Liver (tissue), 9 donors: ENCODE results near the gene SMS. TPM values are rescaled to one million over a fixed set of nuclear protein-coding genes. Genes with fewer than 3 reads are reported as not detected.

Source experiments
- DNase-seq: peaks from one replicate; pipeline ENCODE4 v3.0.0-alpha.2; 2017; ENCODE audit warnings: low spot score
- H3K27ac ChIP-seq, 2 donors: one replicate each; pipeline ENCODE4 v1.7.0; 2013; ENCODE audit warnings: inconsistent platforms in 2 of 2, low read length in 2 of 2, control low read depth in 1 of 2, low read depth in 1 of 2, mild to moderate bottlenecking in 1 of 2
- H3K27me3 ChIP-seq, 4 donors: one replicate each; pipeline versions ENCODE4 v1.6.1 to v1.7.0; 2013; ENCODE audit warnings: low read length in 3 of 4, inconsistent platforms in 1 of 4, mild to moderate bottlenecking in 1 of 4, moderate library complexity in 1 of 4; ENCODE audit not compliant: control insufficient read depth in 4 of 4, insufficient read depth in 4 of 4
- H3K36me3 ChIP-seq, 4 donors: one replicate each; pipeline versions ENCODE4 v1.6.1 to v1.7.0; 2013; ENCODE audit warnings: low read length in 3 of 4, mild to moderate bottlenecking in 3 of 4, low read depth in 1 of 4, moderate library complexity in 1 of 4; ENCODE audit not compliant: control insufficient read depth in 4 of 4, insufficient read depth in 3 of 4
- H3K4me1 ChIP-seq, 4 donors: one replicate each; pipeline versions ENCODE4 v1.6.1 to v1.7.0; 2013; ENCODE audit warnings: low read length in 3 of 4, mild to moderate bottlenecking in 3 of 4, moderate library complexity in 1 of 4; ENCODE audit not compliant: control insufficient read depth in 4 of 4, insufficient read depth in 4 of 4
- H3K4me3 ChIP-seq, 3 donors: one replicate each; pipeline versions ENCODE4 v1.6.1 to v1.7.0; 2013; ENCODE audit warnings: low read length in 3 of 3, control low read depth in 1 of 3, low read depth in 1 of 3, mild to moderate bottlenecking in 1 of 3
- H3K9ac ChIP-seq, 2 donors: one replicate each; pipeline ENCODE4 v1.7.0; 2013; ENCODE audit warnings: low read length in 2 of 2, mild to moderate bottlenecking in 2 of 2, moderate library complexity in 2 of 2, control low read depth in 1 of 2, low read depth in 1 of 2
- H3K9me3 ChIP-seq, 4 donors: one replicate each; pipeline versions ENCODE4 v1.6.1 to v1.7.0; 2013; ENCODE audit warnings: low read length in 3 of 4; ENCODE audit not compliant: control insufficient read depth in 4 of 4
- CTCF ChIP-seq: fragments of 150-350 bp; IDR thresholded peaks from 2 replicates; pipeline ENCODE4 v1.5.1; 2017; ENCODE audit warnings: improper control_type of control experiment, low read depth, low read length; ENCODE audit not compliant: missing input control
- EGR1 ChIP-seq, 2 donors: IDR thresholded peaks; 2 replicates each; pipeline ENCODE4 v1.6.1; 2016 to 2018; ENCODE audit warnings: antibody characterized with exemption in 2 of 2, low read depth in 2 of 2
- FOXA1 ChIP-seq: IDR thresholded peaks from 2 replicates; pipeline ENCODE4 v1.6.1; 2016; ENCODE audit warnings: antibody characterized with exemption
- FOXA2 ChIP-seq: IDR thresholded peaks from 2 replicates; pipeline ENCODE4 v1.6.1; 2016; ENCODE audit warnings: antibody characterized with exemption
- GABPA ChIP-seq, 2 donors: IDR thresholded peaks in 1 of 2; conservative IDR thresholded peaks in 1 of 2; 2 replicates each; pipeline ENCODE4 v1.6.1; 2016; ENCODE audit warnings: antibody characterized with exemption in 2 of 2, mild to moderate bottlenecking in 1 of 2, moderate library complexity in 1 of 2
- HNF4A ChIP-seq, 2 donors: conservative IDR thresholded peaks; 2 replicates each; pipeline ENCODE4 v1.6.1; 2016; ENCODE audit warnings: antibody characterized with exemption in 2 of 2, mild to moderate bottlenecking in 2 of 2
- HNF4G ChIP-seq: IDR thresholded peaks from 2 replicates; pipeline ENCODE4 v1.6.1; 2016; ENCODE audit warnings: antibody characterized with exemption
- JUND ChIP-seq, 2 donors: IDR thresholded peaks; 2 replicates each; pipeline ENCODE4 v1.6.1; 2016; ENCODE audit warnings: antibody characterized with exemption in 2 of 2
- MAX ChIP-seq: IDR thresholded peaks from 2 replicates; pipeline ENCODE4 v1.6.1; 2016; ENCODE audit warnings: antibody characterized with exemption
- NR2F2 ChIP-seq: IDR thresholded peaks from 2 replicates; pipeline ENCODE4 v1.6.1; 2016; ENCODE audit warnings: antibody characterized with exemption
- RAD21 ChIP-seq, 2 donors: IDR thresholded peaks; 2 replicates each; pipeline ENCODE4 v1.6.1; 2016; ENCODE audit warnings: antibody characterized with exemption in 2 of 2, mild to moderate bottlenecking in 2 of 2
- RXRA ChIP-seq, 2 donors: IDR thresholded peaks; 2 replicates each; pipeline ENCODE4 v1.6.1; 2017 to 2018; ENCODE audit warnings: antibody characterized with exemption in 2 of 2, mild to moderate bottlenecking in 1 of 2
- SP1 ChIP-seq: IDR thresholded peaks from 2 replicates; pipeline ENCODE4 v1.6.1; 2018; ENCODE audit warnings: antibody characterized with exemption, mild to moderate bottlenecking
- TAF1 ChIP-seq: conservative IDR thresholded peaks from 2 replicates; pipeline ENCODE4 v1.6.1; 2016; ENCODE audit warnings: antibody characterized with exemption, mild to moderate bottlenecking
- YY1 ChIP-seq: IDR thresholded peaks from 2 replicates; pipeline ENCODE4 v1.6.1; 2016; ENCODE audit warnings: antibody characterized with exemption, mild to moderate bottlenecking
- WGBS: extraction: QIAGEN DNeasy Blood & Tissue Kit; methylation state at CpG from one replicate; pipeline ENCODE4 v1.1.7; 2013; 5-methylcytosine and 5-hydroxymethylcytosine counted together
- polyA plus RNA-seq, 2 donors: library from polyadenylated mRNA; stranded (reverse) in 1 of 2; unstranded in 1 of 2; fragments of 200-250 nt in 1 of 2; fragments of >200 nt in 1 of 2; fragmentation: Nextera tagmentation in 1 of 2; extraction: Ambion mirVana in 1 of 2; gene quantifications; one replicate each; pipeline versions ENCODE4 v1.2.1 to v1.2.3, GENCODE V29; 2013 to 2015
- total RNA-seq, 2 donors: library from RNA; depleted of rRNA; stranded (reverse); fragments of >200 nt; gene quantifications; one replicate each; pipeline ENCODE4 v1.2.3, GENCODE V29; 2014
- TF ChIP-seq, protein P1 (sequence below): IDR thresholded peaks from 2 replicates; pipeline ENCODE4 v1.6.1; 2016; ENCODE audit warnings: antibody characterized with exemption
- TF ChIP-seq, protein P2 (sequence below): IDR thresholded peaks from 2 replicates; pipeline ENCODE4 v1.6.1; 2016; ENCODE audit warnings: antibody characterized with exemption, mild to moderate bottlenecking
- TF ChIP-seq, protein P3 (sequence below): IDR thresholded peaks from 2 replicates; pipeline ENCODE4 v1.6.1; 2016; ENCODE audit warnings: antibody characterized with exemption
- donor health status: healthy.
- donor health status: healthy.
- donor health status: healthy.
- donor health status: healthy.
- donor health status: healthy.

SMS gene
- total and polyA plus RNA-seq, 4 donors: 13.9 to 41.0 (median 17.8) TPM

DNA sequence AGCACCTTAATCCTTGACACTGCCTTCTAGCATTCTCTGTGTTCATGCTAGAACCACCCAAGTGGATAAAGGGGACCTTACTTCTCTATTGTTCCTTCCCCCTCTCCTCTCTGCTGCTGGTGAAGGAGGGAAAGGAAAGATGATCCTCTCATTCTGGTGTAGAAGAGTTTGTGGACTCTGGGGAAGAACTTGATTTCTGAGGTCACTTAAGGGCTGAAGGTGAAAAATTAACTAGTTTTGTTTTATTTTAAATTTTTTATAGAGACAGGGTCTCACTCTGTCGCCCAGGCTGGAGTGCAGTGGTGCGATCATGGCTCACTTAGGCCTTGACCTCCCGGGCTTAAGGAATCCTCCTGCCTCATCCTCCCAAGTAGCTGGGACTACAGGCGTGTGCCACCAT lies 29.8 kb downstream of the SMS start:
- H3K9ac ChIP-seq: no peak overlapping the region
- H3K36me3 ChIP-seq: peaks cover 0 to 5% (median 0%) of the 10 kb centered on the region in 4 donors
- no peak for DNase-seq
- H3K27ac ChIP-seq: no peak overlapping the region
- peaks cover 0 to 2% (median 0%) of the 10 kb centered on the region in 4 donors for H3K27me3 ChIP-seq
- 98% methylated on average over 4 of the region's 4 CpGs for WGBS
- no peaks in the 10 kb centered on the region for H3K9me3 ChIP-seq
- H3K4me3 ChIP-seq: no peak overlapping the region
- H3K4me1 ChIP-seq: peaks cover 0 to 3% (median 1%) of the 10 kb centered on the region in 4 donors
- no peak for TF ChIP-seq YY1
- TF ChIP-seq FOXA2: no peak
- TF ChIP-seq TAF1: no peak
- TF ChIP-seq EGR1 (IDR thresholded peaks at IDR 0.05; ENCODE audit: low read depth in 2 of 2): no peak
- TF ChIP-seq, protein P1, sequence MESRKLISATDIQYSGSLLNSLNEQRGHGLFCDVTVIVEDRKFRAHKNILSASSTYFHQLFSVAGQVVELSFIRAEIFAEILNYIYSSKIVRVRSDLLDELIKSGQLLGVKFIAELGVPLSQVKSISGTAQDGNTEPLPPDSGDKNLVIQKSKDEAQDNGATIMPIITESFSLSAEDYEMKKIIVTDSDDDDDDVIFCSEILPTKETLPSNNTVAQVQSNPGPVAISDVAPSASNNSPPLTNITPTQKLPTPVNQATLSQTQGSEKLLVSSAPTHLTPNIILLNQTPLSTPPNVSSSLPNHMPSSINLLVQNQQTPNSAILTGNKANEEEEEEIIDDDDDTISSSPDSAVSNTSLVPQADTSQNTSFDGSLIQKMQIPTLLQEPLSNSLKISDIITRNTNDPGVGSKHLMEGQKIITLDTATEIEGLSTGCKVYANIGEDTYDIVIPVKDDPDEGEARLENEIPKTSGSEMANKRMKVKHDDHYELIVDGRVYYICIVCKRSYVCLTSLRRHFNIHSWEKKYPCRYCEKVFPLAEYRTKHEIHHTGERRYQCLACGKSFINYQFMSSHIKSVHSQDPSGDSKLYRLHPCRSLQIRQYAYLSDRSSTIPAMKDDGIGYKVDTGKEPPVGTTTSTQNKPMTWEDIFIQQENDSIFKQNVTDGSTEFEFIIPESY: no peak
- TF ChIP-seq, protein P2, sequence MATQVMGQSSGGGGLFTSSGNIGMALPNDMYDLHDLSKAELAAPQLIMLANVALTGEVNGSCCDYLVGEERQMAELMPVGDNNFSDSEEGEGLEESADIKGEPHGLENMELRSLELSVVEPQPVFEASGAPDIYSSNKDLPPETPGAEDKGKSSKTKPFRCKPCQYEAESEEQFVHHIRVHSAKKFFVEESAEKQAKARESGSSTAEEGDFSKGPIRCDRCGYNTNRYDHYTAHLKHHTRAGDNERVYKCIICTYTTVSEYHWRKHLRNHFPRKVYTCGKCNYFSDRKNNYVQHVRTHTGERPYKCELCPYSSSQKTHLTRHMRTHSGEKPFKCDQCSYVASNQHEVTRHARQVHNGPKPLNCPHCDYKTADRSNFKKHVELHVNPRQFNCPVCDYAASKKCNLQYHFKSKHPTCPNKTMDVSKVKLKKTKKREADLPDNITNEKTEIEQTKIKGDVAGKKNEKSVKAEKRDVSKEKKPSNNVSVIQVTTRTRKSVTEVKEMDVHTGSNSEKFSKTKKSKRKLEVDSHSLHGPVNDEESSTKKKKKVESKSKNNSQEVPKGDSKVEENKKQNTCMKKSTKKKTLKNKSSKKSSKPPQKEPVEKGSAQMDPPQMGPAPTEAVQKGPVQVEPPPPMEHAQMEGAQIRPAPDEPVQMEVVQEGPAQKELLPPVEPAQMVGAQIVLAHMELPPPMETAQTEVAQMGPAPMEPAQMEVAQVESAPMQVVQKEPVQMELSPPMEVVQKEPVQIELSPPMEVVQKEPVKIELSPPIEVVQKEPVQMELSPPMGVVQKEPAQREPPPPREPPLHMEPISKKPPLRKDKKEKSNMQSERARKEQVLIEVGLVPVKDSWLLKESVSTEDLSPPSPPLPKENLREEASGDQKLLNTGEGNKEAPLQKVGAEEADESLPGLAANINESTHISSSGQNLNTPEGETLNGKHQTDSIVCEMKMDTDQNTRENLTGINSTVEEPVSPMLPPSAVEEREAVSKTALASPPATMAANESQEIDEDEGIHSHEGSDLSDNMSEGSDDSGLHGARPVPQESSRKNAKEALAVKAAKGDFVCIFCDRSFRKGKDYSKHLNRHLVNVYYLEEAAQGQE: no peak
- no peak for TF ChIP-seq HNF4G
- no peak for TF ChIP-seq SP1
- TF ChIP-seq RXRA (IDR thresholded peaks at IDR 0.05): no peak
- TF ChIP-seq FOXA1: no peak
- TF ChIP-seq HNF4A (conservative IDR thresholded peaks at IDR 0.05): no peak
- no peak for TF ChIP-seq NR2F2
- no peak for TF ChIP-seq MAX
- no peak for TF ChIP-seq JUND (IDR thresholded peaks at IDR 0.05)
- no peak for TF ChIP-seq RAD21 (IDR thresholded peaks at IDR 0.05)
- no peak for TF ChIP-seq CTCF
- TF ChIP-seq GABPA (IDR thresholded peaks at IDR 0.05 in 1 of 2, conservative IDR thresholded peaks at IDR 0.05 in 1 of 2): no peak

GRCh38 chrX:21972046-21972445 lies 31.5 kb downstream of the SMS start:
- H3K27ac ChIP-seq: no peak overlapping the region
- DNase-seq: no peak
- H3K27me3 ChIP-seq: peaks cover 0 to 2% (median 0%) of the 10 kb centered on the region in 4 donors
- H3K36me3 ChIP-seq: peaks cover 0 to 5% (median 0%) of the 10 kb centered on the region in 4 donors
- H3K4me3 ChIP-seq: no peak overlapping the region
- H3K9me3 ChIP-seq: no peaks in the 10 kb centered on the region
- 77% methylated on average over 5 of the region's 5 CpGs for WGBS
- H3K4me1 ChIP-seq: peaks cover 0 to 3% (median 1%) of the 10 kb centered on the region in 4 donors
- TF ChIP-seq CTCF: no peak
- TF ChIP-seq EGR1 (IDR thresholded peaks at IDR 0.05; ENCODE audit: low read depth in 2 of 2): no peak
- no peak for TF ChIP-seq MAX
- no peak for TF ChIP-seq FOXA2
- TF ChIP-seq RAD21 (IDR thresholded peaks at IDR 0.05): no peak
- no peak for TF ChIP-seq JUND (IDR thresholded peaks at IDR 0.05)
- TF ChIP-seq, protein P3, sequence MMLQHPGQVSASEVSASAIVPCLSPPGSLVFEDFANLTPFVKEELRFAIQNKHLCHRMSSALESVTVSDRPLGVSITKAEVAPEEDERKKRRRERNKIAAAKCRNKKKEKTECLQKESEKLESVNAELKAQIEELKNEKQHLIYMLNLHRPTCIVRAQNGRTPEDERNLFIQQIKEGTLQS: no peak
- no peak overlapping the region for H3K9ac ChIP-seq
